Loucy (cell line): ENCODE results near the gene ZRANB1.

Source experiments
- H2AFZ ChIP-seq: fragments of 200-600 bp; sonication (generic); 2 replicates; pipeline ENCODE4 v1.6.0; 2016; ENCODE audit warnings: antibody characterized with exemption, mild to moderate bottlenecking, low read length, moderate library complexity
- H3F3A ChIP-seq: fragments of 200-600 bp; 2 replicates; pipeline ENCODE4 v1.6.0; 2016; ENCODE audit warnings: antibody characterized with exemption, low read depth, mild to moderate bottlenecking
- H3K27me3 ChIP-seq: fragments of 200-600 bp; sonication (generic); 2 replicates; pipeline ENCODE4 v1.6.1; 2014; ENCODE audit warnings: low read length, mild to moderate bottlenecking; ENCODE audit not compliant: insufficient read depth, poor library complexity, severe bottlenecking
- H3K36me3 ChIP-seq: fragments of 200-600 bp; sonication (generic); 2 replicates; pipeline ENCODE4 v1.6.1; 2016; ENCODE audit warnings: low read length; ENCODE audit not compliant: insufficient read depth
- H3K4me1 ChIP-seq: fragments of 200-600 bp; sonication (generic); 2 replicates; pipeline ENCODE4 v1.5.1; 2014; ENCODE audit warnings: low read length, mild to moderate bottlenecking; ENCODE audit not compliant: insufficient read depth, poor library complexity, severe bottlenecking
- H3K4me2 ChIP-seq: fragments of 200-600 bp; sonication (generic); 2 replicates; pipeline ENCODE4 v1.6.0; 2014; ENCODE audit warnings: antibody characterized with exemption, low read length, low read depth, mild to moderate bottlenecking; ENCODE audit not compliant: poor library complexity, severe bottlenecking
- H3K4me3 ChIP-seq: fragments of 200-600 bp; sonication (generic); 2 replicates; pipeline ENCODE4 v1.5.1; 2014; ENCODE audit warnings: low read length, mild to moderate bottlenecking, mixed read lengths; ENCODE audit not compliant: poor library complexity, severe bottlenecking
- H3K79me2 ChIP-seq: fragments of 200-600 bp; sonication (generic); 2 replicates; pipeline ENCODE4 v1.6.1; 2014; ENCODE audit warnings: low read length; ENCODE audit not compliant: insufficient read depth
- H3K9ac ChIP-seq: fragments of 200-600 bp; sonication (generic); 2 replicates; pipeline ENCODE4 v1.6.0; 2014; ENCODE audit warnings: mild to moderate bottlenecking, low read depth, low read length, moderate library complexity; ENCODE audit not compliant: poor library complexity, severe bottlenecking
- H3K9me2 ChIP-seq: fragments of 200-600 bp; sonication (generic); replicated peaks from 2 replicates; pipeline ENCODE4 v1.6.1; 2016; ENCODE audit warnings: low read depth, low read length, mixed read lengths
- H3K9me3 ChIP-seq: fragments of 200-600 bp; sonication (generic); 2 replicates; pipeline ENCODE4 v1.6.1; 2014; ENCODE audit warnings: mild to moderate bottlenecking, antibody characterized with exemption, low read length, low read depth; ENCODE audit not compliant: insufficient read depth
- H4K20me1 ChIP-seq: fragments of 200-600 bp; sonication (generic); 2 replicates; pipeline ENCODE4 v1.6.0; 2014; ENCODE audit warnings: antibody characterized with exemption, low read length, mild to moderate bottlenecking; ENCODE audit not compliant: insufficient read depth, poor library complexity, severe bottlenecking
- EZH2phosphoT487 ChIP-seq: fragments of 200-600 bp; IDR thresholded peaks from 2 replicates; pipeline ENCODE4 v1.6.1; 2018; ENCODE audit warnings: antibody characterized with exemption, mild to moderate bottlenecking, moderate library complexity, borderline replicate concordance
- TF ChIP-seq, protein P1 (sequence below): fragments of 200-600 bp; sonication (generic); conservative IDR thresholded peaks from 2 replicates; pipeline ENCODE4 v1.5.1; 2014; ENCODE audit warnings: mild to moderate bottlenecking, antibody characterized with exemption, low read length

ZRANB1 gene

DNA sequence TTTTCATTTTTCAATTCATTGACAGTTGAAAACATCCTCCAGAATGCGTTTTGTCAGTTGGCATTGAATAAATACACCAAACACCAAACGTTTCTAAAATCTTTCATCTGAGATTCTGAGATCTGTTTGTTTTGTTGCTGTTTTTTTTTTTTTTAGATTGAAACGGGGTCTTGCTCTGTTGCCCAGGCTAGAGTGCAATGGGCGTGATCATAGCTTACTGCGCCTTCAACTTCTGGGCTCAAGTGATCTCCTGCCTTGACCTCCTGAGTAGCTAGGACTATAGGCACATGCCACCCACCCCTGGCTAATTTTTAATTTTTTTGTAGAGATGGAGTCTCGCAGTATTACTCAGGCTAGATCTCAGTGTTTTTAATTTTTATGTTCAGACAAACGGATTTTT is 30.7 kb downstream of the ZRANB1 start:
- peaks cover 10% of the 10 kb centered on the region; the same call in 1 of the 2 replicates for H3K79me2 ChIP-seq
- peaks cover 58% of the 10 kb centered on the region for H3K36me3 ChIP-seq
- no peak for TF ChIP-seq EZH2phosphoT487
- TF ChIP-seq, protein P1, sequence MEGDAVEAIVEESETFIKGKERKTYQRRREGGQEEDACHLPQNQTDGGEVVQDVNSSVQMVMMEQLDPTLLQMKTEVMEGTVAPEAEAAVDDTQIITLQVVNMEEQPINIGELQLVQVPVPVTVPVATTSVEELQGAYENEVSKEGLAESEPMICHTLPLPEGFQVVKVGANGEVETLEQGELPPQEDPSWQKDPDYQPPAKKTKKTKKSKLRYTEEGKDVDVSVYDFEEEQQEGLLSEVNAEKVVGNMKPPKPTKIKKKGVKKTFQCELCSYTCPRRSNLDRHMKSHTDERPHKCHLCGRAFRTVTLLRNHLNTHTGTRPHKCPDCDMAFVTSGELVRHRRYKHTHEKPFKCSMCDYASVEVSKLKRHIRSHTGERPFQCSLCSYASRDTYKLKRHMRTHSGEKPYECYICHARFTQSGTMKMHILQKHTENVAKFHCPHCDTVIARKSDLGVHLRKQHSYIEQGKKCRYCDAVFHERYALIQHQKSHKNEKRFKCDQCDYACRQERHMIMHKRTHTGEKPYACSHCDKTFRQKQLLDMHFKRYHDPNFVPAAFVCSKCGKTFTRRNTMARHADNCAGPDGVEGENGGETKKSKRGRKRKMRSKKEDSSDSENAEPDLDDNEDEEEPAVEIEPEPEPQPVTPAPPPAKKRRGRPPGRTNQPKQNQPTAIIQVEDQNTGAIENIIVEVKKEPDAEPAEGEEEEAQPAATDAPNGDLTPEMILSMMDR: no peak
- no peak overlapping the region for H3K4me3 ChIP-seq
- no peaks in the 10 kb centered on the region for H3K4me1 ChIP-seq
- H3K9ac ChIP-seq: no peak overlapping the region
- no peaks in the 10 kb centered on the region for H3K9me2 ChIP-seq
- no peaks in the 10 kb centered on the region for H3K27me3 ChIP-seq
- H4K20me1 ChIP-seq: peaks cover 8% of the 10 kb centered on the region
- H3K4me2 ChIP-seq: no peak overlapping the region
- H3K9me3 ChIP-seq: no peaks in the 10 kb centered on the region
- H3F3A ChIP-seq: no peaks in the 10 kb centered on the region
- no peak overlapping the region for H2AFZ ChIP-seq

DNA sequence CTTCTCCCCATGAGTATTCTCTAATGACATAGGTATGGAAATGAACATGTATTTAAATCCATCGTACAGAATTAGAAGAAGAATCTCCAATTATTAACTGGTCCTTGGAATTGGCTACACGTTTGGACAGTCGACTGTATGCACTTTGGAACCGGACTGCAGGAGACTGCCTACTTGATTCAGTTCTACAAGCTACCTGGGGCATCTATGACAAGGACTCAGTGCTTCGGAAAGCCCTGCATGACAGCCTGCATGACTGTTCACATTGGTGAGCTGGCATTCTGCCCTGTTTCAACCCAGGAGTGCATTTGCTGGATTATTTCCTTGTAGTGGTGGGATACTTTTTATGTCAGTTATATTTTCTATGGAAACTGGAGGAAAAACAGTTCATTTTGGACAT is 32.2 kb downstream of the ZRANB1 start:
- Histone ChIP-seq H3K36me3 (peaks cover 55% of the 10 kb centered on the region), H3K9ac (no peak overlapping the region), H3K4me3 (no peak overlapping the region), H3K9me2 (no peaks in the 10 kb centered on the region), H4K20me1 (peaks cover 8% of the 10 kb centered on the region), H2AFZ (no peak overlapping the region), H3K27me3 (no peaks in the 10 kb centered on the region), H3F3A (no peaks in the 10 kb centered on the region), H3K4me1 (no peaks in the 10 kb centered on the region), H3K79me2 (peaks cover 11% of the 10 kb centered on the region; the same call in 1 of the 2 replicates), H3K4me2 (no peak overlapping the region), H3K9me3 (no peaks in the 10 kb centered on the region)
- TF ChIP-seq, protein P1: no peak

DNA sequence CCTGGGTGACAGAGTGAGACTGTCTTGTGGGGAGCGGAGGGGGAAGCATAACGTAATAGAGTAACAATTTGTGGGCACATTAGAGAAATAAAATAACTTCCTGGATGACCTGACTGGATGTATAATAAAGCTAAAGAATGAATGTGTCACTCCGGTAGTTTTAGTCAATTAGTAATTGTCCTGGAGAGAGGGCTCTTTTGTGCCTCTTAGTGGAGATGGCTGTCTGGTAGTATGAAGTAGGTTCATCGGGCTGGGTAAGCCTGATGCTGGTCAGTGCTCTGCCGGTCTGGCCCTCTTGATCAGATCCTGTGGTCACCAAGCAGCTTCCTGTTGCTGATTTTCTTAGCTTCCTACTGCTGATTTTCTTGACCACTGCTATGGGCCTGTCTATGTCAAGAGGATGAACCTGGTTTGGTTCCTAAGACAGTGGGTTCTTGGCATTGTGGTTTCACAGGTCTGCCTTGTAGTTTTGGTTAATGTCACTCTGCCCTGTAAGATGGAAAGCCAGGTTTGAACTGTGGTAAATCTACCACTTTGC is 34.1 kb downstream of the ZRANB1 start:
- Histone ChIP-seq H2AFZ (no peak overlapping the region), H3K9ac (no peak overlapping the region), H3K9me3 (no peaks in the 10 kb centered on the region), H3K9me2 (no peaks in the 10 kb centered on the region), H3K79me2 (peaks cover 13% of the 10 kb centered on the region; the same call in 1 of the 2 replicates), H3K4me3 (no peak overlapping the region), H3K36me3 (peaks cover 51% of the 10 kb centered on the region), H3K4me2 (no peak overlapping the region), H4K20me1 (peaks cover 8% of the 10 kb centered on the region), H3K4me1 (no peaks in the 10 kb centered on the region), H3K27me3 (no peaks in the 10 kb centered on the region), H3F3A (no peaks in the 10 kb centered on the region)
- no peak for TF ChIP-seq EZH2phosphoT487
- TF ChIP-seq, protein P1: no peak
